GM21367 (cell line): Measurements from ENCODE around the gene IMP4.

Source experiments
- ATAC-seq: cut with Tn5 transposase; IDR thresholded peaks from one replicate; pipeline ENCODE4 v1.9.1; 2021; ENCODE audit not compliant: unreplicated experiment

IMP4 gene

DNA sequence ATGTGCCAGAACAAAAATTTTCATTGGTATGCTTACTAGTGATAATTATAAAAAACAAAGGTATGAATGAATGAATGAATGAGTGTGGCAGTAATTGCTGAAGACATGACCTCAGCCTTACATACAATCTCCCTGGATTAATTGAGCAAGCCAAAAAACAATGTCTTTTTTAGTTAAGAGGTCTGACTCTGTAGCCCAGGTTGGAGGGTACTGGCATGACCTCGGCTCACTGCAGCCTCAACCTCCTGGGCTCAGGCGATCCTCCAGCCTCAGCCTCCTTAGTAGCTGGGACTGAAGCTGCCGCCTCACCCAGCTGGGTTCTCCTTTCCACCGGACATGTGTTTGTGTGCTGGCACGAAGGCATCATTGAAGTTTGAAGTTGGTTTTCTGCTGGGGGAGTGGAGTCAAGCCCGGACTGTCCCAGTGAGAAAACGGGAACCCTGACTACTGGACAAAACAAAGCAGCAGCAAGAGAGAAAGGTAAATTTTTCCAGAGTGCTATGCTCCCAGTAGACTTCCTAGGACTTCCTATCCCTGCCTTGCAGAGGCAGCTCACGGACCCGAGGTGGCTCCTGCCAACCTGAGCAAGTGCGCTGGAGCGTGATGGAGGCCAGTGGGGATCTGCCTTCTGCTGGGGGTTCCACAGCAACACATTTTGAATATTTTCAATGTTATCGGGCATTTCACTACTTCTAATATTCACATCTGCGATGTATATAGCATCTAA lies 6.4 kb upstream of the IMP4 start:
- no peak for ATAC-seq

DNA sequence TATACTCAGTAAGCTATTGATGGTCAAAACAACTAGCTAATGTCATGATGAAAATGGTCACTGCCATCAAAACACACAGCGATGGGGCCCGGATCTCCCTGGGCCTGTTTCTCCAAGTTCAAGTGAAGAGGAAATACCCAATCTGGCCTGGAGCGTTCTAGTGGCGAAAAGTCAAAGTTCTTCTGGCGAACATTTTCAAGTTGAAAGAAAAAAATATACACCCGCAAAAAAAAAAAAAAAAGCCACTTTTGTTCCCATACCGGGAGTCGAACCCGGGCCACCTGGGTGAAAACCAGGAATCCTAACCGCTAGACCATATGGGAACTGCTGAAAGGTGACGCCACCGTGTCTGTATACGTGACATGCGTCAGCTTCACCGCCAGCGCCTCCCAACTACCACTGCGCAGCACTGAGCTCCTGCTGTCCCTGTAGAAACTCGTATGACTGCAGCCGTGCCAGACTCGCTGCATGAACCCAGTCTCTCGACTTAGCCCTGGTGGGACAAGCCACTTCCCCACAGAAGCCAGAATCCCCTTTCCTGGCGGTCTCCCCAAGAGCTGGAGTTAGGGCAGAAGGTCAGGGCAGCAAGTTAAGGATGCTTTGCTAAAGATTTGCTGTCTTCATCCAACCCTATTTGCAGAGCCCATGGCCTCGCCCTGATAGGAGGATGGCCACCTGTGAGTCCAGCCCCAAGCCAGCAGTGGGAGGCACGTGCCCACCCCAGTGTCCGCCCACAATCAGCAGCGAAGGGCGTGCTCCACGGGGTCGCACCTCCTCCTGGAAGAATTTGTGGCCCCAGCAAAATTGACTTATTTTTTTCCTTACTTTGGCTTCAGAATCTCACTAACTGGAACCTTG lies 5.6 kb upstream of the IMP4 start:
- ATAC-seq = no peak

GRCh38 chr2:130337735-130338325 lies 4.9 kb upstream of the IMP4 start:
- no peak for ATAC-seq

- ATAC-seq = no peak
Measured at GRCh38 chr2:130338793-130339345, 3.8 kb upstream of the IMP4 start.

DNA sequence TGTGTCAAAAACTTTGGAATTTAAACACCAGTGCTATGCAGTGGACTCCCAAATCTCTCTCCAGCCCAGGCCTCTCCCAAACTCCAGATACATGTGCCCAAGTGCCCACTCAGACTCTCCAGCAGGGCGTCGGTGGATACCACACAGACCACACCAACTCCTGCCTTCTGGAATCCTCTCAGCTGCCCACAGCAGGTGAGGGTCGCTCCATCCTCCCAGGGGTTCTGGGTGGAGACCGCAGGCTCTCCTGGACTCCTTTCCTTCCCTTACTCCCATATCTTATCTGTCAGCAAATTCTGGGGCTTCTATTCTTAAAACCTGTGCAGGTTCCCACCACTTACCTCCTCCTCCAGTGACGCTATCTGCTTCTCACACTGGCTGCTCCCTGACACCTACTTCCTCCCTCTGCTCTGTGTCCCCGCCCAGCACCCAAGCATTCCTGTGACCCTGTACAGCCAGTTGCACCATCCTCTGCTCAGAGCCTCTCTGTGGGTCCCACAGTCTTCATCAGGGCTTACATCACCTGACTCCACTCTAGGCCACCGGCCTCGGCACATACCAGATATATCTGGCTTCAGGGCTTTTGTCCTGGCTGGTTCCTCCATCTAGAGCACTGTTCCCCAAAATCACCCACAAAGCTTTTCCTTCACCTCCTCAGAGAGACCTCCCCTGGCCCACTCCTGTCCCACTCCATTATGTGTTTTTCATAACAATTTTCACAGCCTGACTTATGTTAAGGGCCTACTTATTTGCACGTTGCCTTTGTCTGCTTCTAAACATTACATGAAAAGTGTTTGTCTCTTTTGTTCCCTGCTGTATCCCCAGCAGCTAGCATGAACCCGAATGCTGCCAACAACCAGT lies 2.6 kb upstream of the IMP4 start:
- no peak for ATAC-seq

- ATAC-seq = no peak
Measured at GRCh38 chr2:130341562-130342019, 1.1 kb upstream of the IMP4 start.

DNA sequence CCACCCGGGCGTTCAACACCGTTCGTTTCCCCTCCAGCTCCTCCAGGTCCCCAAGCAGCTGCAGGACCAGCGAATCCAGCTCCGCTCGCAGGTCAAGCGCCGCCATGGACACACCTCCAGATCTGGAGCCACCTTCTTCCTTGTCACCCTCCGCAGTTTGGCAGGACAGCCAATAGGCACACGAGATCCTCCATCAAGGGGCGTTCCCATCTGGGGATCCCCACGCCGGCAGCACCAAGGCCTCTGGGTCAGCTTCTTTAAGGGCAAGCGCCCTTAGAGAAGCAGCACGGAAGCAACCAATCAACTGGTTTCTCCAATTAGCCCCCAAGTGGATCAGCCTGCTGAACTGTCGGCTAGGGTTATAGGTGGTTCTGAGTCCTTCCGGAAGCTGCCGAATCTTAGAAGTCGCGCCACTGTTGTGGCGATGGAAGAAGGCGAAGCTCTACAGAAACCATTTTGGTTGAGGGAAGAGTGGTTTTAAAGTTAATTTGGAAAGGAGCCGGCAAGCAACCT lies 621 bp upstream of the IMP4 start:
- peak; percentile 72 for ATAC-seq

GRCh38 chr2:130344578-130344977 lies 1.9 kb downstream of the IMP4 start:
- no peak for ATAC-seq

GRCh38 chr2:130345091-130345490 lies 2.4 kb downstream of the IMP4 start:
- no peak for ATAC-seq

DNA sequence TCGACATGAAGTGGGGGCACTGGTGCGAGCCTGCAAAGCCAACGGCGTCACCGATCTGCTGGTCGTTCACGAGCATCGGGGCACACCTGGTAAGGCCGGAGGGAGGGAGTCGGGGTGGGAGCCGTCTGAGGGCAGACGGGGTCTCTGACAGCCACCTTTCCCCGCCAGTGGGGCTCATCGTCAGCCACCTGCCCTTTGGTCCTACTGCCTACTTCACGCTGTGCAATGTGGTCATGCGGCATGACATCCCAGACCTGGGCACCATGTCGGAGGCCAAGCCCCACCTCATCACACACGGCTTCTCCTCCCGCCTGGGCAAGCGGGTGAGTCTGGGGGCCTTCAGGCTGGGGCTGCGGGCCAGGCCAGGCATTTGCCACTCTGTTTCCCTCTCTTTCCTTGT lies 2.9 kb downstream of the IMP4 start:
- ATAC-seq = no peak

DNA sequence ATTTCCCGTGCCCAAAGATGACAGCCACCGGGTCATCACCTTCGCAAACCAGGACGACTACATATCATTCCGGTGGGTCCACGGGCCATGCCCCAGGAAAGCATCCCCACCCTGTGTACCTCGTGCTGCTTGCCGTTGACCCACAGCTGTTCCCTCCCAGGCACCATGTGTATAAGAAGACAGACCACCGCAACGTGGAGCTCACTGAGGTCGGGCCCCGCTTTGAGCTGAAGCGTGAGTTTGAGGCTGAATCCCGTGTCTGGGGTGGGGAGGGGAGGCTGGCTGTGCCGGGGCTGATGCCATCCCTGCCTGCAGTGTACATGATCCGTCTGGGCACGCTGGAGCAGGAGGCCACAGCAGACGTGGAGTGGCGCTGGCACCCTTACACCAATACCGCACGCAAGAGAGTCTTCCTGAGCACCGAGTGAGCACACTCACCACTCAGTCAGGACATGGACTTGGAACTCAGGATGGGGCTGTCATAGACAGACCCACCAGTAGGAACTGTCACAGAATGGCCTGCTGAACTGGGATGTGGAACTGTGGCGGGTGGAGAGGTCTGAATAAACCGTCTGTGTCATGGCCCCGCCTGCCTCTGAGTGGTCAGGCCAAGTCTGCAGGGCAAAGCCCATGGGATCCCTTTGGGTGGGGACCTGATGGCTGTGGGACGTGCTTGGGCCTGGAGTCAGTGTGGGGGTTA lies 3.5 kb downstream of the IMP4 start:
- no peak for ATAC-seq

GRCh38 chr2:130346741-130347066 lies 4.0 kb downstream of the IMP4 start:
- no peak for ATAC-seq

DNA sequence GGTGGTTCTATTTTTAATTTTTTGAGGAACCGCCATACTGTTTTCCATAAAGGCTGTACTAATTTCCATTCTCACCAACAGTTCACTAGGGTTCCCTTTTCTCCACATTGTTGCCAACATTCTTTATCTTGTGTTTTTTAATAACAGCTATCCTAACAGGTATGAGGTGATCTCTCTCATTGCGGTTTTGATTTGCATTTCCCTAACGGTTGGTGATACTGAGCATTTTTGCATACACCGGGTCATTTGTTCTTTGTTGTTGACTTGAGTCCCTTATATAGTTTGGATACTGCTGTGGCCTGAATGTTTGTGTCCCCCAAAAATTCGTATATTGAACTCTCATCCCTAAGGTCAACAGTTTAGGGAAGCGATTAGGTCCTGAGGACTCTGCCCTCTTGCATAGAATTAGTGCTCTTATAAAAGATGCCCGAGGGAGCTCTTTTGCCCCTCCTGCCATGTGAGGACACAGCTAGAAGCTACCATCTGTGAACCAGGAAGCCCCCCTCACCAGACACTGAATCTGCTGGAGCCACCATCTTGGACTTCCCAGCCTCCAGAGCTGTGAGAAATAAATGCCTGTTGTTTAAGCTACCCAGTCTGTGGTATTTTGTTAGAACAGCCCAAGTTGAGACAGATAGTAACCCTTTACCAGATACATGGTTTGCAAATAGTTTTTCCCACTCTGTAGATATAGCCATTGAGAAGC lies 4.7 kb downstream of the IMP4 start:
- ATAC-seq = no peak

GRCh38 chr2:130349174-130349573 lies 6.5 kb downstream of the IMP4 start:
- ATAC-seq = no peak

DNA sequence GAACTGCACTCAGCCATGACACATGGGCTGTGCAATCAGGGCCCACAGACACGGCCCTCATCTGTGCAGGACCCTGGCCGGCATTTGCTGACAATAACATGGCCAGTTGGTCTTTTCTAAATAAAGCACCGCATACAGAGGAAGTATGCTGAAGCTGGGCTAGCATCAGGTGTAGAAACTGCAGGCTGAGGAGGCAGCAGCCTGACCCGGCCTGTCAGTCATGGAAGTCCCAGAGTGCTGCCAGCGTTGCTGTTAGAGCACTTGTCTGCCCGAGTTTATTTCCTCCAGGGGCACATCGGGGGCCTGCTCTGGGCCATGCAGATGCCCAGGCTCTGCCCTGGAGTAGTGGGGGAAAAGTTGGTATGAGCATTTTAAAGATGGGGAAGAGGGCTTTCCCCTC lies 9.0 kb downstream of the IMP4 start:
- ATAC-seq = no peak

DNA sequence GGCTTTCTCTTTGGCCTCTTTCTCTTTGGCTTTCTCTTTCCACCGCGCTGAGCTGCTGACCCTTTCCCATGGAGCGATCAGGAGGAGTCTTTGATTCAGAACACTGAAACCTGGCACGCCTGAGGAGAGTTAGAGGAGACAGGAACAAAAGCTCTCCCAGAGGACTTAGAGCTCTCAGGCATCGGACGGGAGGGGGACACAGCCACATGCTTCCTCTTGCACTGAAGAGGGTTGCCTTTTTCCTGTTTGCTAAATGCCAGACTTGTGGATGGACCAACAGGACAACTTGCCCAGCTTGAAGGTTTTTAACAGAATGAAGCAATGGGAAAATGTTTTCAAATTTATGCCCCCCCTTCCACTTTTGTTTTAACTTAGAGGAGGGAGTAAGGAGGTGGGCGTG lies 9.5 kb downstream of the IMP4 start:
- ATAC-seq = no peak

DNA sequence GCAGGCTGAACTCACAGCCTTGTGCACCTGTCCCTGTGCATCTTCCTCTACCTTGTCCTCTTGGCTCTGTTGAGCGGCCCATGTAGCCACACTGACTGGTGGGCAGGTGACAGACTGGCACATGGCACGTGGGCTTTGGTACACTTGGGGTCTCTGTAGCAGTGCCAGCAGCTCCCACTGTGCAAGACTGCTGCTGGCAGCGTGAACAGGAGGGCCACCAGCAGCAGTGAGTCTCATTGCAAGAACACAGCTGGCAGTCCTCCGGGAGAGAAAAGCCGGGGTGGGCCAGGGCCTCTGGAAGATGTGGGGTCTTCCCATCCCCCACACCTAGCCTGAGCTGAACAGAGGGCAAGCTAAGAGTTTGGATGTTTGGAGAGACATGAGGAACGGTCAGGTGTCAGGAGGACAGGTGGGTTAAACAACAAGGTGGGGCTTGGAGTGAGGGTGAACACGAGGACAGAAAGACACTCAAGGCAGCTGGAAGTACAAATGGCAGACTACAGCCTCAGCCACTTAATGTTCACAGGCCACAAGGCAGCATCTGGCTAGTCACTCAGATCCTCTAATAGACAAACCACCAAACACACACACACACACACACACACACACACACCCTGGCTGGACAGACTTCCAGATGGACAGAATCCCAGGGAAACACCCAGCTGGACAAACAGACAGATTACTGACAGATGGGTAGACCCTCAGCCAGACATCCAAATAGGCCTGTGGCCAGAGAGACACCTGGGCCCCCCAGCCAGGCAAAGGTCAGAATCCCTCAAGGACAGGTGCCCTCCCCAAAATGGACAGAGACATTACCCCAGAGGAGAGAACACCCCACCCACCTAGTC lies 10.8 kb downstream of the IMP4 start:
- ATAC-seq = no peak

GRCh38 chr2:130354139-130354428 lies 11.4 kb downstream of the IMP4 start:
- ATAC-seq = no peak

GRCh38 chr2:130355172-130355577 lies 12.5 kb downstream of the IMP4 start:
- no peak for ATAC-seq
